IPS-18c (cell line): ENCODE results near the gene TBC1D14.

Experiments used
- H3K4me3 ChIP-seq: 2 replicates; pipeline ENCODE4 v1.7.0; 2013; ENCODE audit warnings: low read depth, mild to moderate bottlenecking, low read length, moderate library complexity; ENCODE audit not compliant: insufficient read depth
- H3K9me3 ChIP-seq: one replicate; pipeline ENCODE4 v1.6.1; 2013; ENCODE audit warnings: mild to moderate bottlenecking, low read length, moderate library complexity; ENCODE audit not compliant: control insufficient read depth, insufficient read depth

TBC1D14 gene

GRCh38 chr4:7027913-7028312 is 118.3 kb downstream of the TBC1D14 start:
- Histone ChIP-seq H3K4me3 (no peak overlapping the region), H3K9me3 (no peaks in the 10 kb centered on the region)

DNA sequence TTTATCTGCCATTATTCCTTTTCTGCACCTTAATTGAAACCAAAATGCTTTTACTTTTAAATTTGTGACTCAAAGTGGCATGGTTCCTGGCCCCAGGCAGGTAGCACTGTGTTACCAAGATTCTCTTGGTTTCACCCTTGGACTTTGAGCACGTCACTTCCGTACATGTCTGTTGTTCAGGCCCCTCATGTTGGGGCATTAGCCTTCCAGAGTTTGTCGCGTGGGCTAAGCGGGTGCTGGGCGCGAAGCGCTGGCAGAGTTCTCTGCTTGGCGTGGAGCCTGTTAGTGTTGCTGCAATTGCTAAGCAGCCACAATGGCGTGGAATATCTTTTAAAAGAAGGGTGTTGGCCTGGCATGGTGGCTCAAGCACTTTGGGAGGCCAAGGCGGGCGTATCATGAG is 119.6 kb downstream of the TBC1D14 start:
- no peaks in the 10 kb centered on the region for H3K9me3 ChIP-seq
- H3K4me3 ChIP-seq, result no peak overlapping the region

GRCh38 chr4:7029921-7030320 is 120.3 kb downstream of the TBC1D14 start:
- no peak overlapping the region for H3K4me3 ChIP-seq
- no peaks in the 10 kb centered on the region for H3K9me3 ChIP-seq

DNA sequence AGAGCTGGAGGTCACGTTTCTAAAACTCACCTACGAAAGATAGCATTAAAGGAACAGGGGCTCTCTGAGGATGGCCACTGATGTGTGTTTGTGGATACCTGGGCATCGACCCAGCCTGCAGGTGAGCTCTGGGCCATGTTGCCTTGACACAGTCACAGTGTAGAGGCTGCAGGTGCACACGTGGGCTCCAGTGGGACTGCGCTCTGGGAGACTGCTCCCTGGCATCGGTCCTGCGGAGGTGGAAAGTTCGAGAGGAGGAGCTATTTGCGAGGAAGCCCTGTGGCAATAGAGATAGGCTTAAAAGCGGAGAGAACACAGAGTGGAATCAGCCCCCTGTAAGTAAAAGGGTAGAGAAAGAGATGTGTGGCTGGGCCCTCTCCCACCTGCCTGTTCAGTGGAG is 121.2 kb downstream of the TBC1D14 start:
- Histone ChIP-seq H3K4me3 (no peak overlapping the region), H3K9me3 (no peaks in the 10 kb centered on the region)

DNA sequence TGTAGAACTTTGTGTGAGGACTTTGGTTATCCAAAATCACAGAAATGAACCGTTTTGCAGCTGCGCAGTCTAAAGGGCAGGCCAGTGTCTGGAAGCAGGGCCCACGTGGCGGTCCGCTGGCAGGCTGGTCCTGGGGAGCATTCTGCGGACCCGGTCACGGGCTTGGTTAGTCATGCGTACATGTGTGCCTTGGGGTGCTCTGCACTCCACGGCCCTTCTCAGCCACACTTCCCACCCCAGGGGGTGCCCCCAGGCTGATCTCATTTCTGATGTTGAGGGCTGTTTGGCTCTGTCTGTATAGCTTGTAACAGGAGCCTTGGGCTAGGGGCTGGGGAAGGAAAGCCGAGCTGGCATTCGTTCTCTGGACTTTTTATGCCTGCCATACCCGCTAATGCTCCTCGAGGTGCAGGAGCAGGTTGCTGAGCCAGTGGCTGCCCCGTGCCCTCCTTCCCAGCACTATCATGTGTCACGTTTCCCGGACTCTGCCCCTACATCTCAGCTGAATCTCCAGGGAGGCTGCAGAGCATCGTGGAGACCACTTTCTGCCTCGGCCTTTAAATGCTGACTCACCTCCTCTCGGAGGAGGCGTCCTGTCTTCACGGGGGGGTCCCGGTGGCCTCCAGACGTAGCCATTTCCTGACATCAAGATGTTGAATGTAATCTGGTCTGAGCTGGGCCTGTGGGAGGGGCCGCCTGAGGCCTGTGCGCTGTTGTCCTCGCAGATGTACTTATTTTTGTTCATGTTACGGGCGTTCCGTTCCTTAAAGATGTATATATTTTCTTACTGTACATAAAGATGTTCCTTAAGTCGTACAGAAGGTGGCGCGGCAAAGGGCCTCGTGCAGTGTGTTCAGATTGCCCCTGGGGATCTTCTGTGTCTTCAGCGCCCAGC is 122.2 kb downstream of the TBC1D14 start:
- Histone ChIP-seq H3K9me3 (no peaks in the 10 kb centered on the region), H3K4me3 (no peak overlapping the region)

DNA sequence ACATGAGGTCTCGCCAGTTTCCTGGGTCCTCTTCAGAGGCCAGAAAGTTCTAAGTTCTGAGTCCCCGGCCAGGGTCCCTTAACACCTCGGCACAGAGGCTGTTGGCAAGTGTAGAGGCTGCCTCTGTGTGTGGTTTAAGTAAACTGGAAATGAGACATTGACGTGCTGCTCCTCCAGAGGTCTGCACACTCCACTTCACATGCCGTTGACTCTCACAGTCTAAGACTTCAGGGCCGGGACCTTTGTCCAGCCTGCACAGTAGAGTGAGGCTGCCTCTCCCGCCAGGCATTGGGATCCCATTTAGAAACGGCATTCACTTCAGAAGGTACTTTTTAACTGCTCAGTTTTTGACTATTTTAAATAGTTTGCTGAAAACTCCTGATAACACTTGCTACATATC is 123.0 kb downstream of the TBC1D14 start:
- Histone ChIP-seq H3K4me3 (no peak overlapping the region), H3K9me3 (no peaks in the 10 kb centered on the region)

DNA sequence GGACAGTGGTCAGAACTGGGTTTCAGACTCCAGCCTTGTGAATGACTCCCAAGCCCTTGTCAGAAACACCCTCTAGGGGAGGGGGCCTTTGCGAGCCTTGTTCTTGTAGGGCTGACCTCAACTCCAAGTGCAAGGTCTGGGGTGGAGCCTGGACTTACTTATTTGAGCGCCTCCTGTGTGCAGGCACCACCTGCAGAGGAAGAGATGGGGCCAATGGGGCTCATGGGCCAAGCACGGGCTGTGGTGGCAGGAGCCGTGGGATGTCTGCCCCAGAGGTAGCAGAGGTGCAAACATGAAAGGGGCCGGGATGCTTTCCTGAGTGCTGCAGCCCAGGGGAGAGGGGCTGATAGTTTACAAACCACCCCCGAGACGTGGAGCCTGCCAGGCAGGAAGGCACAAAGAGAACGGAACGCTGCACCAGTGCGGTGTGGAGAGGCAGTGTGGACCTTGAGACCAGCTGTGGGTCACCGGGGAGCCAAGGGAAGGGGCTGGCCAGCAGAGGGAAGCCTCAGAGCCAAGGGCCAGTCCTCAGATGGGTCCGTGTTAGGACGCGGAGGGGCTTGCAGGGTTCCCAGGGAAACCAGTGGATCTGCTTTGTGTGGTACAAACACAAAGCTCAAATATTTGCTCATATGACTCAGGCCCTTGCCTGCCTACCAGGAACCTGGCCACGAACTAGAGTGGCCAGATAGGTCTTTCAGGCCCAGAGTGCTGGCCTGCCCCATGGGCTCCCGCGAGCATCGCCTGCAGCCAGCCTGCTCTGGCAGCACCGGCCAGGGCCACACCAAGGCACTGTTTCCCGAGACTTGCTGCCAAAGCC is 124.8 kb downstream of the TBC1D14 start:
- no peaks in the 10 kb centered on the region for H3K9me3 ChIP-seq
- H3K4me3 ChIP-seq, result no peak overlapping the region

DNA sequence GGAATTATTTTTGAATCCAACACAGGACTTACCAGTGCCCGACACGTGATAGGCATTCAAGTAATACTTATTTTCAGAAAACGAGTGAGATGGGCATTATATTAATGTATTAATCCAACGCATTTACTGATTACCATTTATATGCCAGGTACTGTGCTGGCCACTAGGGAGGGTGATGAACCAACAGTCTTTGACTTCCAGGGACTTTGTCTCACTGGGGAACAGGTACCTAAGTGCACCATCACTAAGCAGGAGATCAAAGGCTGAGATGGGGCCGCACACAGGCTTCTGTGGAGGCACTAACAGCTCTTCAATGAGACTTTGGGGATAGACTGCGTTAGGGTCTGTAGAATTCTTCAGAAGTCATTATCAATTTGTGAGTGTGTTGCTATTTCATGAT is 127.8 kb downstream of the TBC1D14 start:
- no peak overlapping the region for H3K4me3 ChIP-seq

DNA sequence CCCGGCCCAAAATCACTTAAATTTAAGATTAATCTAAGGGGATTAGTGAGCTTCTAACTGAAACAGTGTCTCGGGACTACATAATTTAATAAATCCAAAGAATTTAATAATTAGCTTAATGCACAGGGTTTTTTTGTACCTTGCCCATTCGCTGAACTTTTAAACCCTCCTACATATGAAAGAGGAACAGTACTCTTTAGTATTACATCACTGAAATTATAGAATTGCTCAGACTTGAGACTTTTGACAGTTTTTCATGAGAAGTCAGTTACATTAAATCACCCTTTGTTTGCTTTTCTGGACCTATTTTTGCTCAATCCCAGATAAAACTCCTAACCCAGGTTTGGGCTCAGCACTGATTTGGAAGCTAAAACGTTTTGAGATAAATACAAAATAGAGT is 131.1 kb downstream of the TBC1D14 start:
- Histone ChIP-seq H3K4me3 (no peak overlapping the region), H3K9me3 (no peaks in the 10 kb centered on the region)

More for the DNA sequence above, 127.8 kb downstream of the TBC1D14 start:
- no peaks in the 10 kb centered on the region for H3K9me3 ChIP-seq

GRCh38 chr4:7041246-7041645 is 131.6 kb downstream of the TBC1D14 start:
- no peaks in the 10 kb centered on the region for H3K9me3 ChIP-seq
- no peak overlapping the region for H3K4me3 ChIP-seq

DNA sequence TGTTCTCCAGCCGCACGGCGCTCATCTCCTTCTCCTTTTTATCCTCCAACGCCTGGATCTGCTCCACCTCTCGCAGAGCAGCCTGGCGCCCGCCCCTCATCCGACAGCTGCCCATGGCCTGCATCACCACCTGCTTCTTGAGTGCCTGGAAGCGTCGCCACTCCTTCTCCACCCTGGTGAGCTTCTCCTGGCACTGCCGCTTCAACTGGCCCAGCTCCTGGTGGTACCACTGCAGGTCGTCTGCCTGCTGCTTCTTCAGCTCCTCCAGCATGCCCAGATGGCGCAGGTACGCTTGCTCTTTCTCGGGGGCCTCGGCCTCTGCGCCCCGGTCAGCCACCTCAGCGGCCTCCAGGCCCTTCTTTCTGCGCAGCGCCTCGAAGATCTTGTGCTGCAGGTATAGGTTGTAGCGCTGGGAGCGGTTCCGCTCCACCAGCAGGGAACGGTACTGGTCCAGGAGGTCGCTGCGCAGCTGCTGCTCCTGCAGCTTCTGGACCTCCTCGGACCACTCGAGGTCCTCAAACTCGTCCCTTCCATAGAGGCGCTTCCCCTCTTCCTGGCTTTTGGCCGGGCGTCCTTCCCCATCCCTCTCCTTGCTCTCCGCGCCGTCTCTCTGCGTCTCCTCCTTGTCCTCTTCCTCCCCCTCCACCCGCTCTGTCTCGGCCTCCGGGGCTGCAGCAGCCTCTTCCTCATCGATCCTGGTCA is 132.3 kb downstream of the TBC1D14 start:
- Histone ChIP-seq H3K4me3 (peak overlapping the region; percentile 71), H3K9me3 (no peaks in the 10 kb centered on the region)

DNA sequence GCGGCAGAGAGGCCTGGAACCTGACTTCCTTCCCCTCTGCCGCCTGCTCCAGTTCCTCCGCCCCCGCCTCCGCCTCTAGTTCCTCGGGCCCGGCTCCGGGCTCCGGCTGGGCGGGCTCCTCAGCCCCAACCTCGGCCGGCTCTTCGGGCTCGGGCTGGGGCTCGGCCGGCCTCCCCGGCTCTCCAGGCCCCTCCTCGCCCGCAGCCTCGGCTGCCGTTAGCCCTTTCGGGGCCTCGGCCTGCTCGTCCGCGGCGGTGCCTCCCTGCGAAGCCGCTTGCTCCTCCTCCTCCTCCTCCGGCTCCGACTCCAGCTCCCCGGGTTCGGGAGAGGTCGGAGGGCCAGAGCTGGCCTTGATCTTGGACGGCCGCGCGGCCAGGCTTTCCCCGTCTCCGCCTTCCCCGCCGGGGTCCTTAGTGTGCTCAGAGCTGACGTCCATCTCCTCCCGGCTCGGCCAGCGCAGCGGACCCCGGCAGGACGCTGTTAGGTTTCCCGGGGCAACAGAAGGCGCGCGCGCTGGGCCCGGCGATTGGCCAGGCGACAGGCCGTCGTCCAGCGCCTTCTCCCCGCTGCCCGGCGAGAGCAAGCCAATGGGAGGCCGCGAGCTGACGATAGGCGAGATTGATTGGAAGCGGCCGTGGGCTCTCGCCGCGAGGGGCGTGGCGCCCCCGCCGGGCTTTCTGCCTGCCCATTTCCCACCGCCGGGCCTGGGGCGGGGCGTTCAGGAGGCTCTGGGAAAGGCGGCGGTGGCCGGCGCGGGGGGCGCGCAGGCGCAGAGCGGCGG is 133.1 kb downstream of the TBC1D14 start:
- Histone ChIP-seq H3K4me3 (peak overlapping the region; percentile 71), H3K9me3 (no peaks in the 10 kb centered on the region)

DNA sequence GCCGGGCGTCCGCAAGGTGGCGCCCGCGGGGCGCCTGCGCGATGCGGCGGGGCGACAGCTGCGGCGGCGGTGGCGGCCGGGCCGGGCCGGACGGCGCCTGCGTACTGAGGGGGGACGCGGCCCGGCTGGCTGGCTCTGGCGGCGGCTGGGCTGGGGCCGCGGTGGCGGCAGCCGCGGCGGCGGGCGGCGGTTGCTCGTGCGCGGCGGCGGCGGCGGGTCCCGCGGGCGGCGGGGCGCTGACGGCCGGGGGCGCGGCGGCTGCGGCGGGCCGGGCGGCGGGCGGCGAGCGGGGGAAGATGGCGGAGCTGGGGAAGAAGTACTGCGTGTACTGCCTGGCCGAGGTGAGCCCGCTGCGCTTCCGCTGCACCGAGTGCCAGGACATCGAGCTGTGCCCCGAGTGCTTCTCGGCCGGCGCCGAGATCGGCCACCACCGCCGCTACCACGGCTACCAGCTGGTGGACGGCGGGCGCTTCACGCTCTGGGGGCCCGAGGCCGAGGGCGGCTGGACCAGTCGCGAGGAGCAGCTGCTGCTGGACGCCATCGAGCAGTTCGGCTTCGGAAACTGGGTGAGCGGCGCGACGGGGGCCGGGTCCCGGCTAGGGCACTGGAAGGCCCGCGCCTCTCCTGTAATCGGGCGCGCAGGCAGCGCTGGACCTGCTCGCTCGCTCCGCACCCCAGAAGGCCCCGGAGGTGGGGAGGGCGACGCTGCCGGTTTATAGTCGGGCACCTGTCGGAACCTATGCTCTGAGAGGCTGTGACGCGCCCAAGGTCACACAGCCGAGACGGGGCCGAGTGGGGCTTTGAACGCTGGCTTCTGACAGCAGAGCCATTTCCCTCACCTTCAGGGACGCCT is 133.9 kb downstream of the TBC1D14 start, which contains the start of gene TADA2B:
TSS of gene TADA2B (plus strand) at position 89 of the 853 bp plus-strand sequence. CDS start at position 297, 208 bp downstream.
- H3K4me3 ChIP-seq, result peak within 1 kb of the TSS; percentile 94
- H3K9me3 ChIP-seq, result no peaks in the 10 kb centered on the region

DNA sequence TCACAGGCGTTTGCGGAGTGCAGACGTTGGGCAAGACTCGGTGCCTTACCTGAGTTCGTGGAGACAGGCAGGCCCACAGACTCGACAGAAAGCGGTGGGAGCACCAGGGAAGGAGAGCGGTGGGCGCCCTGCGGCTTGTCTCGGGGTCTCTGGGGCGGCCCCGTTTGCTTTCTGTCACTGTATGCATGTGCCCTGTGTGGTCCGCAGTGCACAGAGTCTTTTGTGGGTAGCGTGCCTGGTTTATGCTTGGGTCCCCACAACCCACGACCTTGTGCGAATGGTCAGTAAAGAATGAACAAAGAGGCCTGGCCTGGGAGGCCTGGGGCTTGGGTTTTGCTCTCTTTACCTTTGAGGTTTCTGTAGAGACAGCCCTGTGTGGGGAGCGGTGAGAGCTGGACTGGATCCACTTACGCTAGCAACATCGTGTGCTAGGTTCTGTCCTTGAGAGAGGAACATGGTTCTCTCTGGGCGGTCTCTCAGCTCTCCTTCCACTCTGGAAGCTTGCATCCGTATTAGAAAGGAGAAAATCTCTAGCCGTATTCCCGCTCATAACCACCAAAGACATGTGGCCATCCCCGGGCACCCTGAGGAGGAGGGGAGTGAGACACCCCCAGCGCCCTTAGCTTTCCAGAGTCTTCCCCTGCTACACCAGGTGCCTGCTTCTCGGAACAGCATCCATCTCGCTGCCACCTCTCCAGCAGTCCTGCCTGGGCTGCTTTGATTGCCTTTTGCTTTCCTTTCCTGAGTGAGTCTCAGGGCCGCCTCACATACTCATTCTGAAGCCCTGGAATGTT is 134.7 kb downstream of the TBC1D14 start:
- no peaks in the 10 kb centered on the region for H3K9me3 ChIP-seq
- H3K4me3 ChIP-seq, result peak overlapping the region; percentile 94

GRCh38 chr4:7045553-7045952 is 135.9 kb downstream of the TBC1D14 start:
- Histone ChIP-seq H3K9me3 (no peaks in the 10 kb centered on the region), H3K4me3 (no peak overlapping the region)
